Cardiac fibroblast (primary cell): ENCODE data around the gene SH3RF2.
"Not testable (repeated sequence)": the region's sequence is repeated elsewhere in the genome, so short reads cannot be mapped to it uniquely, and the experiment has no call there.

ENCODE experiments used
- DNase-seq, 2 donors: peaks; one replicate each; pipeline versions ENCODE4 v3.0.0 to v3.0.0-alpha.2; 2010; ENCODE audit warnings: low read depth in 2 of 2
- H3K4me3 ChIP-seq, 2 donors: replicated peaks in 1 of 2; 1 replicate in 1 of 2; 2 replicates in 1 of 2; pipeline ENCODE4 v1.5.1; 2011; ENCODE audit warnings: low read depth in 2 of 2, low read length in 2 of 2, mild to moderate bottlenecking in 2 of 2, moderate library complexity in 1 of 2
- TF ChIP-seq, protein P1 (sequence below): IDR thresholded peaks from one replicate; pipeline ENCODE4 v1.5.1; 2011; ENCODE audit warnings: low read depth, mild to moderate bottlenecking, low read length, inconsistent platforms

The SH3RF2 gene

DNA sequence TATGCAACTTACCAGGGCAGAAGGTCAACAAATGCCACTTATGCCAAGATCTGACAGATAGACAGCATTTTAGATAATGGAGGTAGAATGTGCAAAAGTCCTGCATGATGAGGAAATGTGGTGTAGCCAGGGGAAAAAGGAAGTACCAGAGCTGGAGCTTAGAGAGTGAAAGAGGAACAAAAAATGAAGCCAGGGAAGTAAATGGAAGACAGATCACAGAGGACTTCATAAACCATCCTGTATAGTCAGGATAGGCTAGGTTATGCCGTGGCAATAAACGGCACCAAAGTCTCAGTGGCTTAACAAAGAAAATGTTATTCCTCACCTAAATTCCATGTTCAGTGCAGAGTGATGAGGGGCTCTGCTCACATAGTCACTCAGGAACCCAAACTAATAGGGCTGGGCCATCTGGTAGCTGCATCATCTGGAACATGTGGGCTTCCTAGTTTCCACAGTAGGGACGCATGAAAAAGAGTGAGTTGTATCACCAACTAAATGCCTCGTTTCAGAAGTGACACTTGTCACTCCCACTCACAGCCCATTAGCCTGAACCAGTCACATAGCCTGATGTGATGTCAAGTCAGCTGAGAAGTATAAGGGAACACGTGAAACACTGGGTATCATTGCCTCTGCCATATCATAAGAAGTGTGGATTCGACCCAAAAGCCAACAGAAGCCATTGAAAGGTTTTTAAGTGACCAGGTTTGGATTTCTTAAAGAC is 70.3 kb downstream of the SH3RF2 start:
- TF ChIP-seq, protein P1, sequence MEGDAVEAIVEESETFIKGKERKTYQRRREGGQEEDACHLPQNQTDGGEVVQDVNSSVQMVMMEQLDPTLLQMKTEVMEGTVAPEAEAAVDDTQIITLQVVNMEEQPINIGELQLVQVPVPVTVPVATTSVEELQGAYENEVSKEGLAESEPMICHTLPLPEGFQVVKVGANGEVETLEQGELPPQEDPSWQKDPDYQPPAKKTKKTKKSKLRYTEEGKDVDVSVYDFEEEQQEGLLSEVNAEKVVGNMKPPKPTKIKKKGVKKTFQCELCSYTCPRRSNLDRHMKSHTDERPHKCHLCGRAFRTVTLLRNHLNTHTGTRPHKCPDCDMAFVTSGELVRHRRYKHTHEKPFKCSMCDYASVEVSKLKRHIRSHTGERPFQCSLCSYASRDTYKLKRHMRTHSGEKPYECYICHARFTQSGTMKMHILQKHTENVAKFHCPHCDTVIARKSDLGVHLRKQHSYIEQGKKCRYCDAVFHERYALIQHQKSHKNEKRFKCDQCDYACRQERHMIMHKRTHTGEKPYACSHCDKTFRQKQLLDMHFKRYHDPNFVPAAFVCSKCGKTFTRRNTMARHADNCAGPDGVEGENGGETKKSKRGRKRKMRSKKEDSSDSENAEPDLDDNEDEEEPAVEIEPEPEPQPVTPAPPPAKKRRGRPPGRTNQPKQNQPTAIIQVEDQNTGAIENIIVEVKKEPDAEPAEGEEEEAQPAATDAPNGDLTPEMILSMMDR, result no peak
- no peak overlapping the region for H3K4me3 ChIP-seq
- DNase-seq, result no peak

DNA sequence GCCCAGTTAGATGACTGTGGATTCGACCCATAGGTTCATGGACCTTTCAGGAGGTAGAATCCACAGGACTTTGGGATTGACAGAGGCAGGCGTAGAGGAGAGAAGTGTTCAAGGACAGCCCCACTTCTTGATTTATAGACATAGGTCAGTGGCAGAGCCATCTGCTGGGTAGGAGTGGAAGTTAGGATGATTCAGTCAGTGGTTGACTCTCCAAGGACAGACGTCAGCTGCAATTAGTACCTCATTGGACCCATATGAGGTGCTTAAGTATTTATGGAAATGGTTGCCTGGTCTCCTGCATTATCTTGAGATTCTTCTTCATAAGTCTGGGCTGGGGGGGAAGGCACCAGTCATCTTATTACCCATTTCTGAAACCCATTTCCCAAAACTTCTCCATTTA is 70.9 kb downstream of the SH3RF2 start:
- no peak overlapping the region for H3K4me3 ChIP-seq
- DNase-seq, result peak; percentile 4 to 17
- TF ChIP-seq, protein P1, result no peak

DNA sequence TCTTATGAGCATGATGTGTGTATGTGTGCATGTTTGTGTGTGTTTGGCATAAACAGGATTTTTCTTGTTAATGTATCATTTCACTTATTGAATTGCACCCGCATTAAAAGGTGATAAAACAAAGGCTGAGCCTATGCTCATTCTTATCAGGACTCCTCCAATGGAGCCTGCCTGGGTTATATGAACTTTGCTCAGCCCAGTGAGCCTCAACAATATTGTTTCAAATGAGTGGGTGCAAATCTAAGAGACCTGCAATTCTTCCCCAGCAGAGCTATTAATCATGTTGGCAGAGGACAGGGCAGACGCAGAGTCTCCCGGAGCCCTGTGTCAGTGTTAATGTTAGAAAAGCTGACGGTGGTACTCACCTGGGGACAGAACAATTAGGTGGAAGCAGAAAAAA is 71.6 kb downstream of the SH3RF2 start:
- TF ChIP-seq, protein P1, result no peak
- no peak for DNase-seq

DNA sequence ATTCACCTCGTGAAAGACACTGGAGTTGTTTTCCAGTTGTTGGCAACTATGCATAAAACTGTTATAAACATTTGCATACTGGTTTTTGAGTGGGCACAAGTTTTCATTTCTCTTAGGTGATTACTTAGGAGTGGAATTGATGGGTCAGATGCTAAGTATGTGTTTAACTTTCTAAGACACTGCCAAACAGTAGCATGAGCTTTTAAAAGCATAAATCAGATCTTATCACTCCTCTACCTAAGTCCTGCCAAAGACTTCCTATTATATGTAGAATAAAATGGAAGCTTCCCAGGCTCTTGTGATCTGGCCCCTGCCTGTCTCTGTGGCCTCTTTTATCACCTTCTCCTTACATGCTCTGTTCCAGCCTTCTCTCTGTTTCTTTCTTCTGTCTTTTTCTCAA is 72.6 kb downstream of the SH3RF2 start:
- DNase-seq, result no peak
- H3K4me3 ChIP-seq, result no peak overlapping the region
- TF ChIP-seq, protein P1, result no peak

More for the DNA sequence above, 71.6 kb downstream of the SH3RF2 start:
- H3K4me3 ChIP-seq, result no peak overlapping the region

DNA sequence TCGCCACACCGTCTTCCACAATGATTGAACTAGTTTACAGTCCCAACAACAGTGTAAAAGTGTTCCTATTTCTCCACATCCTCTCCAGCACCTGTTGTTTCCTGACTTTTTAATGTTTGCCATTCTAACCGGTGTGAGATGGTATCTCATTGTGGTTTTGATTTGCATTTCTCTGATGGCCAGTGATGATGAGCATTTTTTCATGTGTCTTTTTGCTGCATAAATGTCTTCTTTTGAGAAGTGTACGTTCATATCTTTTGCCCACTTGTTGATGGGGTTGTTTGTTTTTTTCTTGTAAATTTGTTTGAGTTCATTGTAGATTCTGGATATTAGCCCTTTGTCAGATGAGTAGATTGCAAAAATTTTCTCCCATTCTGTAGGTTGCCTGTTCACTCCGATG is 74.1 kb downstream of the SH3RF2 start:
- not testable (repeated sequence) for DNase-seq, H3K4me3 ChIP-seq

DNA sequence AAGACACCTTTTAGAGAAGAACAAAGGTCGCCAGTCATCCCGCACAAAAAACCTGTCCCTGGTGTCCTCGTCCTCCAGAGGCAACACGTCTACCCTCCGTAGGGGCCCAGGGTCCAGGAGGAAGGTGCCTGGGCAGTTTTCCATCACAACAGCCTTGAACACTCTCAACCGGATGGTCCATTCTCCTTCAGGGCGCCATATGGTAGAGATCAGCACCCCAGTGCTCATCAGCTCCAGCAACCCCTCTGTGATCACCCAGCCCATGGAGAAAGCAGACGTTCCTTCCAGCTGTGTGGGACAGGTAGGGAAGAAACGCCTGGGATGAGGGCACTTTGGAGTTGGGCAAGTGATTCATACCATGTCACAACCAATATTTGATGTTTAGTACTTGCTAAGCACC is 77.4 kb downstream of the SH3RF2 start:
- TF ChIP-seq, protein P1, result no peak
- H3K4me3 ChIP-seq, result no peak overlapping the region
- DNase-seq, result no peak

DNA sequence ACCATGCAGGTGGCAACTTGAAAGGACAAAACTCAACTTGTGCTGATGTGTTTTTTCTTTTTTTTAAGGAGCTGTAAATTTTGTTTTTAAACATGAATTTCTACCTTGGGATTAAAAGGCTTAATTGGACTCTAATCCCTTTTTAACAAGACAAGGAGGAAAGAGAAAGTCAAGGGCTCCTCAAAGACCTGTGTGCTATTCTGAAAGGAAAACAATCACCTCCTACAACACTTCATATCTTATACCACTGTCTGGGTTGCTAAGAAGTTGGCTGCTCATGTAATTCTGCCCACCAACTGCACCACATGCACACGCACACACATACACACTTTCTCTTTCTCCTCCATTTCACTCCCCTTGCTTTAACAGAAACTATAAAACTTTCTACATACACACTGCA is 78.6 kb downstream of the SH3RF2 start:
- TF ChIP-seq, protein P1, result no peak
- no peak for DNase-seq
- no peak overlapping the region for H3K4me3 ChIP-seq
